ENCODE results near the gene SLC46A1.

SLC46A1 gene

DNA sequence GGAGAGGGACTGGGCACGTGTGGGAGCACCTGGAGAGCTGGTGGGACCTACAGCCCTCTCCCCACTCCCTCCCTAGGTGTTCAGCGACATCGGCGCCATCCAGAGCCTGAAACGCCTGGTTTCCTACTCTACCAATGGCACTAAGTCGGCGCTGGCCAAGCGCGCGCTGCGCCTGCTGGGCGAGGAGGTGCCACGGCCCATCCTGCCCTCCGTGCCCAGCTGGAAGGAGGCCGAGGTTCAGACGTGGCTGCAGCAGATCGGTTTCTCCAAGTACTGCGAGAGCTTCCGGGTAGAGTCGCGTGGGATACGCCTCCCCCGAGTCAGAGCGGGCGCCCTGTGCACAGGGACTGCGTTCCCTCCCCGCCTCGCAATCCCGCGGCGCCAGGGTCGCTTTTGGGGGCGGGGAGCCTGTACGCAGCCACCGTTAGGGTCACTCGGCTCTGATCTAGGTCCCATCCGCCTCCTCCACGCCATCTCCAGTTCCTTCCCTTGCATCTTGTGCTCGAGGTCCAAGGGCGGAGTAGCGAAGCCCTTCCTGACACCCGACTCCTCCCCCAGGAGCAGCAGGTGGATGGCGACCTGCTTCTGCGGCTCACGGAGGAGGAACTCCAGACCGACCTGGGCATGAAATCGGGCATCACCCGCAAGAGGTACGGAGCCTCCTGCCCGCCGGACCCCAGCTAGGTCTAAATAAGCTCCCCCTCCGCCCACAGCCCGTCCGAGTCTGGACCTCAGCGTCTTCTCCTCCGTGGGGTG is 21.6 kb downstream of the SLC46A1 start:
- Histone ChIP-seq H3K27ac (ENCODE audit: low read length) (no peak overlapping the region), H3K4me3 (ENCODE audit: low read length) (peak overlapping the region; percentile 56; the same call in 1 of the 2 replicates), H3K9me3 (ENCODE audit: control insufficient read depth, insufficient read depth, low read length) (no peaks in the 10 kb centered on the region), H3K4me1 (ENCODE audit: control insufficient read depth, insufficient read depth, low read length) (peaks cover 3% of the 10 kb centered on the region), H3K36me3 (ENCODE audit: control insufficient read depth, insufficient read depth, low read length) (no peaks in the 10 kb centered on the region; the same call in 1 of the 2 replicates), H3K27me3 (ENCODE audit: control insufficient read depth, insufficient read depth, low read length) (peaks cover 42% of the 10 kb centered on the region)
- no peak for DNase-seq (ENCODE audit: low read depth, low spot score)
- no CpG with 5 or more reads among the region's 56 CpGs for WGBS (ENCODE audit: insufficient coverage, insufficient read length)

- peaks cover 3% of the 10 kb centered on the region for H3K4me1 ChIP-seq (ENCODE audit: control insufficient read depth, insufficient read depth, low read length)
These were observed 24.7 kb downstream of the SLC46A1 start for GRCh38 chr17:28381141-28381825.

GRCh38 chr17:28379814-28380801 is 25.9 kb downstream of the SLC46A1 start:
- DNase-seq (ENCODE audit: low read depth, low spot score): no peak
- H3K9me3 ChIP-seq (ENCODE audit: control insufficient read depth, insufficient read depth, low read length): no peaks in the 10 kb centered on the region
- peaks cover 3% of the 10 kb centered on the region for H3K4me1 ChIP-seq (ENCODE audit: control insufficient read depth, insufficient read depth, low read length)
- H3K27me3 ChIP-seq (ENCODE audit: control insufficient read depth, insufficient read depth, low read length): peaks cover 39% of the 10 kb centered on the region
- H3K27ac ChIP-seq (ENCODE audit: low read length): no peak overlapping the region
- WGBS (ENCODE audit: insufficient coverage, insufficient read length): no CpG with 5 or more reads among the region's 10 CpGs
- H3K36me3 ChIP-seq (ENCODE audit: control insufficient read depth, insufficient read depth, low read length): no peaks in the 10 kb centered on the region; the same call in 1 of the 2 replicates
- no peak overlapping the region for H3K4me3 ChIP-seq (ENCODE audit: low read length)

More at GRCh38 chr17:28381141-28381825, 24.7 kb downstream of the SLC46A1 start:
- Histone ChIP-seq H3K27me3 (ENCODE audit: control insufficient read depth, insufficient read depth, low read length) (peaks cover 42% of the 10 kb centered on the region), H3K36me3 (ENCODE audit: control insufficient read depth, insufficient read depth, low read length) (no peaks in the 10 kb centered on the region; the same call in 1 of the 2 replicates), H3K9me3 (ENCODE audit: control insufficient read depth, insufficient read depth, low read length) (no peaks in the 10 kb centered on the region), H3K4me3 (ENCODE audit: low read length) (peak overlapping the region; percentile 30; the same call in 1 of the 2 replicates), H3K27ac (ENCODE audit: low read length) (no peak overlapping the region)
- DNase-seq (ENCODE audit: low read depth, low spot score): no peak
- WGBS (ENCODE audit: insufficient coverage, insufficient read length): no CpG with 5 or more reads among the region's 72 CpGs

GRCh38 chr17:28372945-28373274 is 33.1 kb downstream of the SLC46A1 start:
- no peak overlapping the region for H3K27ac ChIP-seq (ENCODE audit: low read length)
- no CpG with 5 or more reads among the region's 6 CpGs for WGBS (ENCODE audit: insufficient coverage, insufficient read length)
- H3K27me3 ChIP-seq (ENCODE audit: control insufficient read depth, insufficient read depth, low read length): peaks cover 13% of the 10 kb centered on the region
- H3K36me3 ChIP-seq (ENCODE audit: control insufficient read depth, insufficient read depth, low read length): no peaks in the 10 kb centered on the region
- H3K4me3 ChIP-seq (ENCODE audit: low read length): no peak overlapping the region
- peaks cover 9% of the 10 kb centered on the region for H3K4me1 ChIP-seq (ENCODE audit: control insufficient read depth, insufficient read depth, low read length)
- H3K9me3 ChIP-seq (ENCODE audit: control insufficient read depth, insufficient read depth, low read length): no peaks in the 10 kb centered on the region
- DNase-seq (ENCODE audit: low read depth, low spot score): no peak

GRCh38 chr17:28372203-28372944 is 33.6 kb downstream of the SLC46A1 start:
- peak overlapping the region; percentile 61; the same call in 1 of the 2 replicates for H3K4me3 ChIP-seq (ENCODE audit: low read length)

GRCh38 chr17:28371245-28372202 is 34.5 kb downstream of the SLC46A1 start, which contains the start of gene SARM1:
Gene SARM1, plus strand, starts transcription at chr17:28371694. Its CDS starts 339 bp downstream, at chr17:28372033.
- DNase-seq (ENCODE audit: low read depth, low spot score): peak; percentile 88
- Histone ChIP-seq H3K4me3 (ENCODE audit: low read length) (peak within 1 kb of the TSS; percentile 61; the same call in 1 of the 2 replicates), H3K27ac (ENCODE audit: low read length) (no peak within 1 kb of the TSS), H3K9me3 (ENCODE audit: control insufficient read depth, insufficient read depth, low read length) (no peaks in the 10 kb centered on the region), H3K36me3 (ENCODE audit: control insufficient read depth, insufficient read depth, low read length) (no peaks in the 10 kb centered on the region), H3K4me1 (ENCODE audit: control insufficient read depth, insufficient read depth, low read length) (peaks cover 9% of the 10 kb centered on the region), H3K27me3 (ENCODE audit: control insufficient read depth, insufficient read depth, low read length) (peaks cover 13% of the 10 kb centered on the region)
- no CpG with 5 or more reads among the region's 80 CpGs for WGBS (ENCODE audit: insufficient coverage, insufficient read length)

More at GRCh38 chr17:28372203-28372944, 33.6 kb downstream of the SLC46A1 start:
- H3K36me3 ChIP-seq (ENCODE audit: control insufficient read depth, insufficient read depth, low read length): no peaks in the 10 kb centered on the region
- whole genome bisulfite sequencing (ENCODE audit: insufficient coverage, insufficient read length): no CpG with 5 or more reads among the region's 53 CpGs
- no peaks in the 10 kb centered on the region for H3K9me3 ChIP-seq (ENCODE audit: control insufficient read depth, insufficient read depth, low read length)
- H3K27me3 ChIP-seq (ENCODE audit: control insufficient read depth, insufficient read depth, low read length): peaks cover 13% of the 10 kb centered on the region
- H3K4me1 ChIP-seq (ENCODE audit: control insufficient read depth, insufficient read depth, low read length): peaks cover 9% of the 10 kb centered on the region
- no peak overlapping the region for H3K27ac ChIP-seq (ENCODE audit: low read length)
- DNase-seq (ENCODE audit: low read depth, low spot score): no peak

GRCh38 chr17:28370744-28371103 is 35.3 kb downstream of the SLC46A1 start:
- H3K27ac ChIP-seq (ENCODE audit: low read length): no peak overlapping the region

GRCh38 chr17:28370035-28370743 is 35.8 kb downstream of the SLC46A1 start, which contains the start of gene VTN:
Gene VTN, minus strand, starts transcription at chr17:28370307. Its CDS starts 104 bp downstream, at chr17:28370203.
- DNase-seq (ENCODE audit: low read depth, low spot score): no peak
- no CpG with 5 or more reads among the region's 8 CpGs for WGBS (ENCODE audit: insufficient coverage, insufficient read length)
- Histone ChIP-seq H3K36me3 (ENCODE audit: control insufficient read depth, insufficient read depth, low read length) (no peaks in the 10 kb centered on the region), H3K4me3 (ENCODE audit: low read length) (no peak within 1 kb of the TSS), H3K4me1 (ENCODE audit: control insufficient read depth, insufficient read depth, low read length) (peaks cover 9% of the 10 kb centered on the region), H3K9me3 (ENCODE audit: control insufficient read depth, insufficient read depth, low read length) (no peaks in the 10 kb centered on the region), H3K27me3 (ENCODE audit: control insufficient read depth, insufficient read depth, low read length) (peaks cover 13% of the 10 kb centered on the region), H3K27ac (ENCODE audit: low read length) (no peak within 1 kb of the TSS)

More at GRCh38 chr17:28370744-28371103, 35.3 kb downstream of the SLC46A1 start:
- no peak for DNase-seq (ENCODE audit: low read depth, low spot score)
- no peaks in the 10 kb centered on the region for H3K36me3 ChIP-seq (ENCODE audit: control insufficient read depth, insufficient read depth, low read length)
- peaks cover 9% of the 10 kb centered on the region for H3K4me1 ChIP-seq (ENCODE audit: control insufficient read depth, insufficient read depth, low read length)
- H3K27me3 ChIP-seq (ENCODE audit: control insufficient read depth, insufficient read depth, low read length): peaks cover 13% of the 10 kb centered on the region
- no peaks in the 10 kb centered on the region for H3K9me3 ChIP-seq (ENCODE audit: control insufficient read depth, insufficient read depth, low read length)
- WGBS (ENCODE audit: insufficient coverage, insufficient read length): no CpG with 5 or more reads among the region's 1 CpG
- H3K4me3 ChIP-seq (ENCODE audit: low read length): no peak overlapping the region
